Measurements from ENCODE around the gene SRSF9. TPM values are rescaled to one million over a fixed set of nuclear protein-coding genes. Genes with fewer than 3 reads are reported as not detected.
A peak's percentile ranks its signal among the peaks of the same experiment; 100 is the strongest.
"Not testable (repeated sequence)": the region's sequence is repeated elsewhere in the genome, so short reads cannot be mapped to it uniquely, and the experiment has no call there.

The SRSF9 gene
- polyA plus RNA-seq (2013, experiment 1 of 2) = 183 TPM
- polyA plus RNA-seq (2013, experiment 2 of 2) = 189 TPM

DNA sequence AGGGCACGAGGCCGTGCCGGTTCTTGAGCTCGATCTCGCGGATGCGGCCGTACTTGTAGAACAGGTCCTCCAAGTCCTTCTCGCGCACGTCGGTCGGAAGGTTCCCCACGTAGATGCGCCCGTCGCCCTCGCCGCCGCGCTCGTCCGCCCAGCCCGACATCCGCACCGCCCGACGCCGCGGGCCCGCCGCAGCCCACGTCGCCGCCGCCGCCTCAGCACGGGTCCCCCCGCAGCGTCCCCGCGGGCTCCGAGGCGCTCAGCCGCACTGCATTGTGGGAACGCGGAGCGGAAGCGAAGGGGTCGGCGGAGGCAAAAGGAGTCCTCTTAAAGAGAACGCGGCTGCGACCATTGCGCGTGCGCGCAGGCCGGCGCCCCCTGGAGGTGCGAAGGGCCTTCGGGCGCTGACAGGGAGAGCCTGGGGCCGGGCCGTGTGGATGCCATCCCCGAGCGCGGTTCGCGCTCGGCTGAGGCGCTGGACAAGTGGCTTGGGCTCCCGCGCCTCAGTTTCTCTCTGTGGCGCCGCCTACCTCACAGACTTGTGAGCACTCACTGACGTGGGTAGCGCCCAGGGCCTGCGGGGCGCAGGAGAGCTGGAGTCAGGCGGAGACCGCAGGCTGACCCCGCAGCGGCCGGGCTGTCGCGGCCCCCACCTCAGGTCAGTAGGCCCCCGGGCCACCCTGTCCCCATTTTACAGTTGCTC is at the start of gene SRSF9:
TSS of gene SRSF9 (minus strand) at position 299 of the 700 bp plus-strand sequence. CDS start at position 160, 139 bp downstream.
- H3K4me2 ChIP-seq (ENCODE audit: low read length, poor library complexity, severe bottlenecking) = peak within 1 kb of the TSS; percentile 93
- H4K91ac ChIP-seq (ENCODE audit: low read length) = peak within 1 kb of the TSS; percentile 99
- peak; percentile 97 for DNase-seq
- peak within 1 kb of the TSS; percentile 69 to 99 for H3K14ac ChIP-seq (ENCODE audit: low read length in 2 of 2)
- H2BK5ac ChIP-seq (ENCODE audit: low read depth, low read length, poor library complexity, severe bottlenecking) = peak within 1 kb of the TSS; percentile 87
- H3K27me3 ChIP-seq (ENCODE audit: control insufficient read depth in 1 of 2, insufficient read depth in 1 of 2, low read length in 2 of 2) = no peaks in the 10 kb centered on the region
- H2BK15ac ChIP-seq (ENCODE audit: low read depth, poor library complexity, severe bottlenecking) = peak within 1 kb of the TSS; percentile 100
- H3K4ac ChIP-seq (ENCODE audit: low read depth in 1 of 2, low read length in 2 of 2) = peak within 1 kb of the TSS; percentile 99
- no peaks in the 10 kb centered on the region for H3K9me3 ChIP-seq (ENCODE audit: control insufficient read depth, low read length)
- H3K27ac ChIP-seq (ENCODE audit: low read length, poor library complexity, severe bottlenecking) = peak within 1 kb of the TSS; percentile 93
- H3K4me1 ChIP-seq (ENCODE audit: control insufficient read depth, insufficient read depth, low read depth, low read length) = peaks cover 13% of the 10 kb centered on the region
- peaks cover 4 to 24% of the 10 kb centered on the region in 2 experiments for H3K36me3 ChIP-seq (ENCODE audit: control insufficient read depth in 1 of 2, insufficient read depth in 2 of 2, low read depth in 1 of 2, low read length in 2 of 2)
- H3K9ac ChIP-seq (ENCODE audit: low read length) = peak within 1 kb of the TSS; percentile 92
- H2AK5ac ChIP-seq (ENCODE audit: low read length, severe bottlenecking) = peak within 1 kb of the TSS; percentile 55
- peak within 1 kb of the TSS; percentile 87 to 100 for H3K23ac ChIP-seq (ENCODE audit: low read length in 2 of 2)
- peaks cover 12% of the 10 kb centered on the region for H3K79me1 ChIP-seq (replicated peaks; ENCODE audit: low read length, poor library complexity, severe bottlenecking)
- WGBS = under 1% methylated on average over 65 of the region's 88 CpGs
- H2BK12ac ChIP-seq (ENCODE audit: low read length in 2 of 2) = peak within 1 kb of the TSS; percentile 83 to 96
- peak within 1 kb of the TSS; percentile 99 for H4K8ac ChIP-seq (ENCODE audit: low read length)
- H3K4me3 ChIP-seq (ENCODE audit: insufficient read depth in 1 of 2, low read depth in 1 of 2, low read length in 2 of 2) = peak within 1 kb of the TSS; percentile 93 to 100
- H2BK120ac ChIP-seq (ENCODE audit: low read depth, low read length) = peak within 1 kb of the TSS; percentile 93
- H3K18ac ChIP-seq (ENCODE audit: low read depth in 1 of 2, low read length in 2 of 2) = peak within 1 kb of the TSS; percentile 99 to 100
- H2AFZ ChIP-seq (ENCODE audit: low read depth, low read length) = peak within 1 kb of the TSS; percentile 99

DNA sequence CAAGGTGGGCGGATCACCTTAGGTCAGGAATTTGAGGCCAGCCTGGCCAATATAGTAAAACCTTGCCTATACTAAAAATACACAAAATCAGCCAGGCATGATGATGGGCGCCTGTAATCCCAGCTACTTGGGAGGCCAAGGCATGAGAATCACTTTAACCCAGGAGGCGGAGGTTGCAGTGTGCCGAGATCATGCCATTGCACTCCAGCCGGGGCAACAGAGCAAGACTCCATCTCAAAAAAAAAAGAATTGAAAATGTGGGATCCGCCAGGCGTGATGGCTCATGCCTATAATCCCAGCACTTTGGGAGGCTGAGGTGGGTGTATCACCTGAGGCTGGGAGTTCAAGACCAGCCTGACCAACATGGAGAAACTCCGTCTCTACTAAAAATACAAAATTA is 49.8 kb upstream of the SRSF9 start:
- not testable (repeated sequence) for H2BK120ac ChIP-seq (ENCODE audit: low read depth, low read length); H2BK5ac ChIP-seq (ENCODE audit: low read depth, low read length, poor library complexity, severe bottlenecking); H3K27me3 ChIP-seq (ENCODE audit: control insufficient read depth in 1 of 2, insufficient read depth in 1 of 2, low read length in 2 of 2); H4K8ac ChIP-seq (ENCODE audit: low read length); H2BK15ac ChIP-seq (ENCODE audit: low read depth, poor library complexity, severe bottlenecking); H2BK12ac ChIP-seq (ENCODE audit: low read length in 2 of 2); H3K27ac ChIP-seq (ENCODE audit: low read length, poor library complexity, severe bottlenecking); H3K18ac ChIP-seq (ENCODE audit: low read depth in 1 of 2, low read length in 2 of 2); H3K9ac ChIP-seq (ENCODE audit: low read length); H3K23ac ChIP-seq (ENCODE audit: low read length in 2 of 2); DNase-seq; H3K9me3 ChIP-seq (ENCODE audit: control insufficient read depth, low read length); H2AK5ac ChIP-seq (ENCODE audit: low read length, severe bottlenecking); H3K14ac ChIP-seq (ENCODE audit: low read length in 2 of 2); H3K4ac ChIP-seq (ENCODE audit: low read depth in 1 of 2, low read length in 2 of 2); H2AFZ ChIP-seq (ENCODE audit: low read depth, low read length); H4K91ac ChIP-seq (ENCODE audit: low read length); H3K79me1 ChIP-seq (replicated peaks; ENCODE audit: low read length, poor library complexity, severe bottlenecking); H3K4me2 ChIP-seq (ENCODE audit: low read length, poor library complexity, severe bottlenecking); H3K4me1 ChIP-seq (ENCODE audit: control insufficient read depth, insufficient read depth, low read depth, low read length); H3K4me3 ChIP-seq (ENCODE audit: insufficient read depth in 1 of 2, low read depth in 1 of 2, low read length in 2 of 2)
- peaks cover 17 to 28% of the 10 kb centered on the region in 2 experiments for H3K36me3 ChIP-seq (ENCODE audit: control insufficient read depth in 1 of 2, insufficient read depth in 2 of 2, low read depth in 1 of 2, low read length in 2 of 2)
- 99% methylated on average over 7 of the region's 8 CpGs for WGBS

- H2BK15ac ChIP-seq (ENCODE audit: low read depth, poor library complexity, severe bottlenecking) = no peak overlapping the region
- H2AFZ ChIP-seq (ENCODE audit: low read depth, low read length) = no peak overlapping the region
- no peak overlapping the region for H3K4me3 ChIP-seq (ENCODE audit: insufficient read depth in 1 of 2, low read depth in 1 of 2, low read length in 2 of 2)
- H3K79me1 ChIP-seq (replicated peaks; ENCODE audit: low read length, poor library complexity, severe bottlenecking) = peaks cover 2% of the 10 kb centered on the region
- no peak overlapping the region for H4K8ac ChIP-seq (ENCODE audit: low read length)
- H3K4me1 ChIP-seq (ENCODE audit: control insufficient read depth, insufficient read depth, low read depth, low read length) = no peaks in the 10 kb centered on the region
- H2BK120ac ChIP-seq (ENCODE audit: low read depth, low read length) = no peak overlapping the region
- H3K4ac ChIP-seq (ENCODE audit: low read depth in 1 of 2, low read length in 2 of 2) = no peak overlapping the region
- H3K14ac ChIP-seq (ENCODE audit: low read length in 2 of 2) = no peak overlapping the region
- no peak overlapping the region for H2BK5ac ChIP-seq (ENCODE audit: low read depth, low read length, poor library complexity, severe bottlenecking)
- H3K18ac ChIP-seq (ENCODE audit: low read depth in 1 of 2, low read length in 2 of 2) = no peak overlapping the region
- no peak overlapping the region for H2AK5ac ChIP-seq (ENCODE audit: low read length, severe bottlenecking)
- H3K4me2 ChIP-seq (ENCODE audit: low read length, poor library complexity, severe bottlenecking) = no peak overlapping the region
- H3K23ac ChIP-seq (ENCODE audit: low read length in 2 of 2) = no peak overlapping the region
- H3K9ac ChIP-seq (ENCODE audit: low read length) = no peak overlapping the region
- H2BK12ac ChIP-seq (ENCODE audit: low read length in 2 of 2) = no peak overlapping the region
- DNase-seq = no peak
- H3K27me3 ChIP-seq (ENCODE audit: control insufficient read depth in 1 of 2, insufficient read depth in 1 of 2, low read length in 2 of 2) = no peaks in the 10 kb centered on the region
- H3K27ac ChIP-seq (ENCODE audit: low read length, poor library complexity, severe bottlenecking) = no peak overlapping the region
- H3K9me3 ChIP-seq (ENCODE audit: control insufficient read depth, low read length) = no peaks in the 10 kb centered on the region
- no peak overlapping the region for H4K91ac ChIP-seq (ENCODE audit: low read length)
- peaks cover 20 to 29% of the 10 kb centered on the region in 2 experiments for H3K36me3 ChIP-seq (ENCODE audit: control insufficient read depth in 1 of 2, insufficient read depth in 2 of 2, low read depth in 1 of 2, low read length in 2 of 2)
- 100% methylated on average over 2 of the region's 2 CpGs for WGBS
Observed at GRCh38 chr12:120515496-120515895, 45.9 kb upstream of the SRSF9 start.

- no peak for DNase-seq
- WGBS = 96% methylated on average over 7 of the region's 7 CpGs
- Histone ChIP-seq H4K8ac (ENCODE audit: low read length) (no peak overlapping the region), H2BK12ac (ENCODE audit: low read length in 2 of 2) (no peak overlapping the region), H3K4me3 (ENCODE audit: insufficient read depth in 1 of 2, low read depth in 1 of 2, low read length in 2 of 2) (no peak overlapping the region), H2BK5ac (ENCODE audit: low read depth, low read length, poor library complexity, severe bottlenecking) (no peak overlapping the region), H3K4me1 (ENCODE audit: control insufficient read depth, insufficient read depth, low read depth, low read length) (no peaks in the 10 kb centered on the region), H3K14ac (ENCODE audit: low read length in 2 of 2) (no peak overlapping the region), H3K79me1 (replicated peaks; ENCODE audit: low read length, poor library complexity, severe bottlenecking) (peaks cover 2% of the 10 kb centered on the region), H3K36me3 (ENCODE audit: control insufficient read depth in 1 of 2, insufficient read depth in 2 of 2, low read depth in 1 of 2, low read length in 2 of 2) (peaks cover 16 to 39% of the 10 kb centered on the region in 2 experiments), H3K4me2 (ENCODE audit: low read length, poor library complexity, severe bottlenecking) (no peak overlapping the region), H3K23ac (ENCODE audit: low read length in 2 of 2) (no peak overlapping the region), H2AFZ (ENCODE audit: low read depth, low read length) (no peak overlapping the region), H3K9ac (ENCODE audit: low read length) (no peak overlapping the region), H2BK15ac (ENCODE audit: low read depth, poor library complexity, severe bottlenecking) (no peak overlapping the region), H2AK5ac (ENCODE audit: low read length, severe bottlenecking) (no peak overlapping the region), H3K27ac (ENCODE audit: low read length, poor library complexity, severe bottlenecking) (no peak overlapping the region), H3K18ac (ENCODE audit: low read depth in 1 of 2, low read length in 2 of 2) (no peak overlapping the region), H2BK120ac (ENCODE audit: low read depth, low read length) (no peak overlapping the region), H4K91ac (ENCODE audit: low read length) (no peak overlapping the region), H3K4ac (ENCODE audit: low read depth in 1 of 2, low read length in 2 of 2) (no peak overlapping the region), H3K9me3 (ENCODE audit: control insufficient read depth, low read length) (no peaks in the 10 kb centered on the region), H3K27me3 (ENCODE audit: control insufficient read depth in 1 of 2, insufficient read depth in 1 of 2, low read length in 2 of 2) (no peaks in the 10 kb centered on the region)
Observed at GRCh38 chr12:120514002-120514401, 44.5 kb upstream of the SRSF9 start.
